ENCODE data around the gene MCEMP1.

The MCEMP1 gene

GRCh38 chr19:7670790-7671189 lies 6.1 kb upstream of the MCEMP1 start:
- DNase-seq (ENCODE audit: low read depth), result no peak

DNA sequence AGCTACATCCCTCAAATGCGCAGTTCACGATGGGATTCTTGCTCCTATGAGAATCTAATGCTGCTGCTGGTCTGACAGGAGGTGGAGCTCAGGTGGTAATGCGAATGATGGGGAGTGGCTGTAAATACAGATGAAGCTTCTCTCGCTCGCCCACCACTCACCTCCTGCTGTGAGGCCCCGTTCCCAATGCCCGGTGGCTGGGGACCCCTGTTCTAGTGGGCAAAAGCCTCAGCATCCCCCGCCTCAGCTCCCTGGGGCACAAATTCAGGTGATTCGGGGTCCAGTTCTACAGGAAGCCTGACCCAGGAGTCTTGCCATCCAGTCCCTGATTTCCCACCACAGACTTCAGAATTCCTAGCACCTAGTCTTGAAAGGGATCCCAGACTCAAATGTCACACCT lies 4.4 kb upstream of the MCEMP1 start:
- no peak for DNase-seq (ENCODE audit: low read depth)

DNA sequence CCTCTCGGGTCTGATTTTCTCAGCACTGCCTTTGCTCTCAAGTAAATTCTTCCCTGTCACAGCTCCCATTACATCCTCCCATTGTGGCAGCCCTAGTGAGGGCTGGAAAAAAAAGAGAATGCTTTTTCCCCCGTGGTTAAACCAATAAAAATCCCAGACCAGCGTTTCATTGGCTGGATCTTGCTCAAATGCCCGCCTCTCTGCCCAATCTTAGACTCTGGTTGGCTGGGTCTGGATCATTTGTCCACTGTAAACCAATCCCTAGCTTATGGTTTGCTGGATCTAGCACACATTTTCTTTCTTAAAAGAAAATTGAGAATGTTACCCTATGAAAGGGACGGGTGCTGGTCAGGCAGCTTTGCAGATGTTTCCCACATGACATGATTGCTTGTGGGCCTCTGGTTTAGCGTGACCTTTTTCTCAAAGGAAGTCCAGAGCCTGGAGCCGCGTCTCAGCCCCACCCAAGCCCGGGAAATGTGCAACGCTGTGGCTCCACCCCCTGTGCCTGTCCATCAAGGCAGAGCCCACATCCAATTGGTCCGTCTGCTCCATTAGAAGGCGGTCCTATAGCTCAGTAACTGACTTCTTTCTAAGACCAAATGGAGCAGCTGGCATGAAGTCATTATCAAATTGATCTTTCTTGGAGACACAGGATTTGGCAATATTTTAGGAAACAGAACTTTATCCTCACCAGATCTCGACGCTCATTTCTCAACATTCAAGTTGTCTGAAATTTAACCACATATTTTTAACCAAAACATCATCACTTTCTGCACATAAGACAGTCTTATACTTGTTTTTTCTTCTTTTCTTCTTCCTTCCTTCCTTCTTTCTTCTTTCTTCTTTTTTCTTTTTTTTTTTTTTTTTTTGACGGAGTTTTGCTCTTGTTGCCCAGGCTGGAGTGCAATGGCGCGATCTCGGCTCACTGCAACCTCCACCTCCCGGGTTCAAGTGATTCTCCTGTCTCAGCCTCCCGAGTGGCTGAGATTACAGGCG lies 2.6 kb upstream of the MCEMP1 start:
- DNase-seq (ENCODE audit: low read depth), result peak; percentile 44

- DNase-seq (ENCODE audit: low read depth), result no peak
Observed at GRCh38 chr19:7676376-7676775, 514 bp upstream of the MCEMP1 start.

DNA sequence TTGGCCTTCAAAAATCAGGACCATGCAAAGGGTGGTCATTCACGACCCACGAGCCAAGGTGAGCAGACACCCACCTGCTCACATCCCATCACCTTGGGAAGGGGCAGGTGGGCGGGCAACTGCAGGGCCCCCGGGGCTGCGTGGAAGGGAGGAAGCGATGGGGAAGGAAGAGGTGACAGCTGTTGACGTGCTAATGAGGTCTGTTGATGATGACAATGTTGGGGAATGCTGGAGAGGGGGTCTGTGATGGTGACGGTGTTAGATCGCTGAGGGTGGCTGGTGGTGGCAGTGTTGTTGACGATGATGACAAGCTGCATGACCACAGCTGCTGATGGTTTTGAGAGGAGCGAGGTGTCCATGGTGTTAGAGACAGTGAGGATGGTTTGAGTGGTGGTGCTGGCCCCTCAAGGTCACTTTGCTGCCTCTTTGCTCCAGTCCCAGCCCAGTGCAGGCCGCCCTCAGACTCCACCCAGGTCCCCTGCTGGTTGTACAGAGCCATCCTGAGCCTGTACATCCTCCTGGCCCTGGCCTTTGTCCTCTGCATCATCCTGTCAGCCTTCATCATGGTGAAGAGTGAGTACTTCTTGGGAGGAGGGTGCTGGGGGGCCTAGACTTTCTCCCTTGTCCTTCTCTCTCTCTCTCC lies 900 bp downstream of the MCEMP1 start:
- no peak for DNase-seq (ENCODE audit: low read depth)

DNA sequence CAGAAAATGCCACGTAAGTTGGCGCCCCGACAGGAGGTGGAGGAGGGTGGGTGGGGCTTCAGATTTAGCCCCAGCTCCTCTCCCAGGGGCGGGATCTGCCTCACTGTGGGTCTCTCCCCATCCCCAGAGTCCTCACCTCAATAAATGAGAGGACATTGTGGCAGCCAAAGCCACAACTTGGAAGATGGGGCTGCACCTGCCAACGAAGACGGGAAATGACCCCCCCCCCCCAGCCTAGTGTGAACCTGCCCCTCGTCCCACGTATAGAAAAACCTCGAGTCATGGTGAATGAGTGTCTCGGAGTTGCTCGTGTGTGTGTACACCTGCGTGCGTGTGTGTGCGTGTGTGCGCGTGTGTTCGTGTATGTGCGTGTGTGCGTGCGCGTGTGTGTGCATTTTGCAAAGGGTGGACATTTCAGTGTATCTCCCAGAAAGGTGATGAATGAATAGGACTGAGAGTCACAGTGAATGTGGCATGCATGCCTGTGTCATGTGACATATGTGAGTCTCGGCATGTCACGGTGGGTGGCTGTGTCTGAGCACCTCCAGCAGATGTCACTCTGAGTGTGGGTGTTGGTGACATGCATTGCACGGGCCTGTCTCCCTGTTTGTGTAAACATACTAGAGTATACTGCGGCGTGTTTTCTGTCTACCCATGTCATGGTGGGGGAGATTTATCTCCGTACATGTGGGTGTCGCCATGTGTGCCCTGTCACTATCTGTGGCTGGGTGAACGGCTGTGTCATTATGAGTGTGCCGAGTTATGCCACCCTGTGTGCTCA lies 2.3 kb downstream of the MCEMP1 start:
- DNase-seq (ENCODE audit: low read depth), result no peak

- DNase-seq (ENCODE audit: low read depth), result no peak
Observed at GRCh38 chr19:7679771-7680605, 3.1 kb downstream of the MCEMP1 start.

DNA sequence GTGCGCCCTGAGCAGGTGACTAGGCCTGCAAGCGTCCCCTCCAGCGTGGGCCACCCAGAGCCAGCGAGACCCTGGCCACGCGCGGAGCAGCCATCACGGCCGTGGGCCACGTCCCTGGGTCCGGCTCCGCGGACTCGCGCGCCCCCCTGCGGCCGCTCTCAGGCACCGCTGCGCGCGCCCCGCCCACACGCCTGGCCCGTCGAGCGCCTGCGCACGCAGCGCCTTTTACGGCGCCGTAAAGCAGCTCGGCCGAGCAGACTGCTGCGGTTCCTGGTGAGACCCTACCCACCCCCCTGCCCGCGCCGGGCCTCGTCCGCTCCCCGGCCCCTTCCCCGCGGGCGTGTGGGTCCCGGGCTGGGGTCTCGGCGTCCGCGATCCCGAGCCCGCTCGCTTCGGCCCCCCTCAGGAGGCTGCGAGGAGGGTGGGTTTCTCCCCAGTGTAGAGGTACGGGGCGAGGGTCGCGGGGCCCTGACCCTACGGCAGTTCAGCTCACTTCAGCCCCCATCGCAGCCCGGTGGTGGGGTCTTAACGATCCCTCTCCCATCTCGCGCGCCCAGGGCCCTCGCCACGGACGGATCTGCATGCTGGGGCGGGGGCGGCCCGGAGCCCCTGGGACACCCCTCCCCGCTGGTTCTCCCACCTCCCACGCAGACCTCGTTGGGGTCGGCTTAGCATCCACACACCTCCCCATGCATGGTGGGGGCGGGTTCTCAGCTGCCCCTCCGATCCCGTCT lies 3.9 kb downstream of the MCEMP1 start, which contains the start of gene TRAPPC5:
TSS of gene TRAPPC5 (plus strand) at position 228 of the 734 bp plus-strand sequence. CDS start 1,421 bp downstream, outside the sequence.
- peak; percentile 65 for DNase-seq (ENCODE audit: low read depth)

GRCh38 chr19:7681340-7682174 lies 4.7 kb downstream of the MCEMP1 start:
- peak; percentile 74 for DNase-seq (ENCODE audit: low read depth)

DNA sequence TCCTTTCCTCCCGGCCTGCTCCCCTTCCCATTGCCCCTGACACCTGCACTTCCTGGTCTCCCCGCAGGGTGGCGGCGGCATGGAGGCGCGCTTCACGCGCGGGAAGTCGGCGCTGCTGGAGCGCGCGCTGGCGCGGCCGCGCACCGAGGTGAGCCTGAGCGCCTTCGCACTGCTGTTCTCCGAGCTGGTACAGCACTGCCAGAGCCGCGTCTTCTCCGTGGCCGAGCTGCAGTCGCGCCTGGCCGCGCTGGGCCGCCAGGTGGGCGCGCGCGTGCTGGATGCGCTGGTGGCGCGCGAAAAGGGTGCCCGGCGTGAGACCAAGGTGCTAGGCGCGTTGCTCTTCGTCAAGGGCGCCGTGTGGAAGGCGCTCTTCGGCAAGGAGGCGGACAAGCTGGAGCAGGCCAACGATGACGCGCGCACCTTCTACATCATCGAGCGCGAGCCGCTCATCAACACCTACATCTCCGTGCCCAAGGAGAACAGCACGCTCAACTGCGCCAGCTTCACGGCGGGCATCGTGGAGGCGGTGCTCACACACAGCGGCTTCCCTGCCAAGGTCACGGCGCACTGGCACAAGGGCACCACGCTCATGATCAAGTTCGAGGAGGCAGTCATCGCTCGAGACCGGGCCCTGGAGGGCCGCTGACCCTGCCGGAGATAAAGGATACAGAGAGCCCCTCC lies 5.4 kb downstream of the MCEMP1 start:
- DNase-seq (ENCODE audit: low read depth), result no peak

- DNase-seq (ENCODE audit: low read depth), result no peak
Observed at GRCh38 chr19:7685546-7686445, 8.9 kb downstream of the MCEMP1 start.

DNA sequence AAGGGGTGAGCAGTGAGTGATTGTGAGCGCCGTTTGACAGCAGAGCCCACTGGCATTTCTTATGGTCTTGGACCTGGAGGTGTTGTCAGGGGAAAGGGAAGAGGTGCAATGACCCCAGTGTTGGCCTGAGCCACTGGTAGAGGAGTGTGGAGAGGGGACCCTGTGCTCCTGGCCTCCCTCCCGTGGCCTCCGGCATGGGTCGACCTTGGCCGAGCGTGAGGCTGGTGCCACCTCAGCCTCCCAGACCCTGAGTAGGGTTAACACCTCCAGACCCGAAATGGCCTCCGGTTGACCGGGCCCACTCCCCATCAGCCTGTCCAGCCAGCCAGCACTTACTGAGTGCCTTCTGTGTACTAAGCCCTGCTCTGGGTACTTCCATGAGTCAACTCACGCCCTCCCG lies 10.3 kb downstream of the MCEMP1 start:
- no peak for DNase-seq (ENCODE audit: low read depth)

- no peak for DNase-seq (ENCODE audit: low read depth)
Observed at GRCh38 chr19:7689165-7689564, 12.3 kb downstream of the MCEMP1 start.

- DNase-seq (ENCODE audit: low read depth), result no peak
Observed at GRCh38 chr19:7690779-7691258, 13.9 kb downstream of the MCEMP1 start.

- DNase-seq (ENCODE audit: low read depth), result no peak
Observed at GRCh38 chr19:7691497-7691896, 14.6 kb downstream of the MCEMP1 start.

- no peak for DNase-seq (ENCODE audit: low read depth)
Observed at GRCh38 chr19:7692417-7693088, 15.7 kb downstream of the MCEMP1 start.

- DNase-seq (ENCODE audit: low read depth), result no peak
Observed at GRCh38 chr19:7694499-7694898, 17.6 kb downstream of the MCEMP1 start.
